NB4 (cell line): ENCODE data around the gene ADAMTSL1.

Experiments used
- CTCF ChIP-seq: IDR thresholded peaks from one replicate; pipeline ENCODE4 v1.5.1; 2012; ENCODE audit warnings: low read depth, low read length
- POLR2A ChIP-seq: IDR thresholded peaks from 2 replicates; pipeline ENCODE4 v1.6.1; 2011; ENCODE audit warnings: mild to moderate bottlenecking; ENCODE audit not compliant: insufficient read length; ENCODE audit errors: extremely low read depth

GRCh38 chr9:18683312-18683711, 209.4 kb downstream of the ADAMTSL1 start:
- no peak for TF ChIP-seq CTCF
- TF ChIP-seq POLR2A, result no peak
